Measurements from ENCODE around the gene COX6B2. TPM values are rescaled to one million over a fixed set of nuclear protein-coding genes. Genes with fewer than 3 reads are reported as not detected.
A peak's percentile ranks its signal among the peaks of the same experiment; 100 is the strongest.

Gene COX6B2
- polyA plus RNA-seq, 1 donor = 0.15 TPM

DNA sequence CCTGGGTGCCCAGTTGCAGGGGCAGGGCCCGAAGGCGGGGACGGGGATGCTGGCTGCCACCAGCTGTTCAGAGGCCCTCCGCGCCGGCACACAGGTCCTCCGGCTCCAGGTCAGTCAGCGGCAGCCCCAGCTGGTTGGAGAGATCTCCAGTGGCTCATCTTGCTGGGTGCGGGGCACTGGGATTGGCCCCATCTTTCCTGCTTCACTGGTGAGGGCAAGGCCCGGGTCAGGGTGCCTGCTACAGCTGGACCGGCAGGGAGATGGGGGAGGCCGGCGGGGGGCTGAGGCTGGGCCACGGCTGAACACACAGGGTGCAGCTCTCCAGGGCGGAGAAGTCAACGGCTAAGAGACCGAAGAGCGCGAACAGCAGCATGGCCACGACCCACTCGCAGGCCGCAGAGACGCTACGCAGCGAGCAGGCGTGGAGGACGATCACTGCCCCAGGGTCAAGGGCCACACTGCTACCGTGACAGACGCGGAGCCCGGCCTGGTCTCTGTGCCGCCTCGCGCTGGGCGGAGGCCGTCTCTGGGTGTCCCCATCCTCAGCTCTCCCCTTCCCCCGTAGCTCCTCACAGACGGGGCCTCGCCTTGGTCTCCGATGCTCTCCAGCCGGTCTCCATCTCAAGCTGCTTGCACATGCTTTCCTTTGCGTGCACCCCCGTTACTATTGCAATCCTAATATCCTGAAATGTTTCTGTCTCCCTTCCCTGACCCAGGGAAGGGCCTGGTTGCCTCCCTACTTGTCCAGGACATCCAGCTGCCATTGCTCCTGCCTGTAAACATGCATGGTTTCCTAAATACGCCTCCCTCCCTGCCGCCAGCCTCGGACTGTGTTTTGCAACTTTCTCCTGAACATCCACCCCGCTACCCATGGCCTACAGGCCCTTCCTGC lies 41.7 kb downstream of the COX6B2 start:
- no peak for DNase-seq (ENCODE audit: low read depth)

DNA sequence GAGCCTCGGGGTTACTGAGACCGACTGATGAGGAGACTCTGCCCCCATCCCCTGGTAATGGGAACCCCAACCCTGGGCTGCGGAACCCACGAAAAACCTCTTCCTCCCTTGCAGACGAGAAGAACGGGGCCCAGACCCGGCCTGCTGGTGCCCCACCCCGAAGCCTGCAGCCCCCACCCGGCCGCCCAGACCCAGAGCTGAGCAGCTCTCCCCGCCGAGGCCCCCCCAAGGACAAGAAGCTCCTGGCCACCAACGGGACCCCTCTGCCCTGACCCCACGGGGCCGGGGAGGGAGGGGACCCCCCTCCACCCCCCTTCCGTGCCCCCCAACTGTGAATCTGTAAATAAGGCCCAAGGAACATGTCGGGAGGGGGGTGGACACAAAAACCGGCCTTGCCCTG lies 42.7 kb downstream of the COX6B2 start:
- DNase-seq (ENCODE audit: low read depth) = no peak

DNA sequence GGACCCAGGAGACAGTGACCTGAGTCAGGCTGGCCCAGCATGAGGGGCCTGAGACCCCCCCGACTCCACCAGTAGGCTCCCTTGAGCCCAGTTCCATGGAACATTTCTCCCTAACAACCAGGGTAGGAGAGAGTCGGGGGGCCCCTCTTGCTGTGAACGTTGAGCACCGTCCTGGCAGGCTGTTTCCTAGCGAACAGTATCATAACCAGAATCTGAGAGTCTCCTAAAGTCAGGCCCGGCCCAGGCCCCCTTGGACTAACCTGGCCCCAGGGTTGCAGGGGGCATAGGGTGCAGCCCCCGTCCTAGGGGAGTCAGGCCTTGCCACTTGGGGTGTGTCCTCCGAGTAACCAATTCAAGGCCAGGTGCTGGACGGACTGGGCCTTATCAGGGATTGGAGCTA lies 43.1 kb downstream of the COX6B2 start:
- DNase-seq (ENCODE audit: low read depth) = no peak

DNA sequence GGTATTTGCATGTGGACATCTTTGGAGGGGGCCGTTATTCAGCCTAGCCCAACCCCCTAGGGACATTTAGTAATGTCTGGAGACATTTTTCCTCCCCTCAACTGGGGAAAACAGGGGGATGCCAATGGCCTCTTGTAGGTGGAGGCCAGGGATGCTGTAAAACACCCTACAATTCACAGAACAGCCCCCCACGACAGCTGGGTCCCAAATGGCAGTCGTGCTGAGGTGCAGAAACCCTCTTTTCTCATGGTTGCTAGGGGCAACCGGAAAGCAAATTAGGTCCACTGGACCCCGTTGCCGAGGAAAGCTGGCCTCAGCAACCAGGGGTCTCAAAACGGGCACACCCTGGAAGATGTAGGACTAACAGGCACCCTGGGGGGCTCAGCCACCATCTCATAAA lies 44.0 kb downstream of the COX6B2 start:
- DNase-seq (ENCODE audit: low read depth) = no peak

DNA sequence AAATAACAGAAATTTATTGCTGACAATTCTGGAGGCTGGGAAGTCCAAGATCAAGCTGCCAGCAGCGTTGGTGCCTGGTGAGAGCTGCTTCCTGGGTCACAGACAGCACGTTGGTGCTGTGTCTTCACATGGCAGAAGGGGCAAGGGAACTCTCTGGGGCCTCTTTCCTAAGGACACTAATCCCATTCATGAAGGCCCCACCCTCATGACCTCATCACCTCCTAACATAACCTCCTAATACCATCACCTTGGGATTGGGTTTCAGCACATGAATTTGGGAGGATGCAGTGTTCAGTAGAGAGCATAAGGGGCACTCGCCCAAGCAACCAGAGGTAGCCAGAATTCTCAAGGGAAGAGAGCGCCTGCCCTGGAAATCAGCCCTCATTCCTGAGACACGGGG lies 45.1 kb downstream of the COX6B2 start:
- DNase-seq (ENCODE audit: low read depth) = no peak

DNA sequence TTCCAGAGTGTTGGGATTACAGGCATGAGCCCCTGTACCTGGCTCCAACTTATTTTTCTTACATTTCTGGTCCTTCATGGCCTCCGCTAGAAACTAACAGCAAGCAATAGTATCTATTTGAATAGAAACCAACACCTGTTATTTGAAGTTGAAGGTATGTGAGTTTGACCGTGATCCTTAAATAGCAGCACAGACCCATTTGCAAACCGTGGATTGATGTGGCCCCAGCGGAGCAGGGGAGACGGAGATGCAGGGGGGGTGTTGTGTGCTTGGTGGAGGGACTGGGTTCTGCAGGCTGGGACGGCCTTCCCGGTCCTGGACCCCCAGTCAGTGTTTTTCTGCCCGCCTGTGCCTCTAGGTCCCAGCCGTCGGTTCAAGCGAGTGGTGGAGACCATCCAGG lies 46.2 kb downstream of the COX6B2 start:
- DNase-seq (ENCODE audit: low read depth) = no peak

DNA sequence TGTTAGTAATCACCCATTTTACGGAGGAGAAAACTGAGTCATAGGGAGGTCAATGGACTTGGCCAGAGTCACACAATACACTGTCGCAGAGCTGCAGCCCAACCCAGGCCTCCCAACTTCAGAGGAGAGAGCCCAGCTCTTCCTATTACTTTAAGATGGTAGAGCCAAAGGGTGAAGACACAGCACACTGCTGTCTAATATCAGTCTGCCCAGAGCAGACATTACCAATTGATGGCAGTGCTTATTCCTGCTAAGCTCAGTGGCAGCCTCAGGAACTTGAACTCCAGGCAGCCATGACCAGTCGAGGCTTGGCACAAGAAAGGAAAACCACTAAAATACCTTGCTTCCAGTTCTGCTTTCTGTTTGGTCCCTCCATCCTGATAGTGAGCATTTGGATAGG lies 47.8 kb downstream of the COX6B2 start:
- no peak for DNase-seq (ENCODE audit: low read depth)

DNA sequence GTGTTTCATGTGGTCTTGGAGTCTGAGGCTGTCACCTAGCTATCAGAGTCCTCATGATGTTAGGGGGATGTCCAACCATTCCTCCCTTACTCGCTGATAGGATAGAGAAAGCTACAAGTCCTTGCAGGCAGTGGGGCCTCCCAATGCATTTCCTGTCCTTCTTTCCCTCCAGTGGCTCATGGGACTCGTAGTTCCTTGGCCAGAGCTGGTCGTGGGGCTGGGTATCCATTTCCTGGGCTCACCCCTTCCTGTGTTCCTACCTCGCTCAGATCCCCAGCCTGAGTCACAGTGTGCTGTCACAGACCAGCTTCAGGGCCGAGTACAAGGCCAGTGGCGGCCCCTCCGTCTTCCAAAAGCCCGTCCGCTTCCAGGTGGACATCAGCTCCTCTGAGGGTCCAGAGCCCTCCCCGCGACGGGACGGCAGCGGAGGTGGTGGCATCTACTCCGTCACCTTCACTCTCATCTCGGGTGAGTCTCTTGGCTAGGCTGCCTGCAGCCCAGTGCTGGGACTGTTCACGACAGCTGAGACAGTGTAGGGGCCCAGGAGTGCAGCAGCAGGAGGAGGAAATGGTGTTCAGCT lies 48.4 kb downstream of the COX6B2 start:
- no peak for DNase-seq (ENCODE audit: low read depth)

DNA sequence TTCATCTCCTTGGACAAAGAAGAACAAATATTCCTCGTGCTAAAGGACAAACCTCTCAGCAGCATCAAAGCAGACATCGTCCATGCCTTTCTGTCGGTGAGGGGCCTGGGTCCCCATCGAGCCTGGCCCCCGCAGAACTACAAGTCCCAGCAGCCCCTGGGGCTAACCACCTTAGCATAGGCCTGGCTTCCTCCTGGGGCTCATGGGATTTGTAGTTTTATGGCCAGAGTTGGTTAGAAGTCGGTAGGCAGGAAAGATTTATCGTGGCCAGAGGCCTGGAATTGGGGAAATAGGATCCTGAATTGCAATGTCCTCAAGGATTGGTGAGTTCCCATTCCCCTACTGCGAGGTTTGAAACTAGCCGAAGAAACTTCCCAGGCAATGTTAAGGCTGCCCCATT lies 49.0 kb downstream of the COX6B2 start:
- DNase-seq (ENCODE audit: low read depth) = no peak

DNA sequence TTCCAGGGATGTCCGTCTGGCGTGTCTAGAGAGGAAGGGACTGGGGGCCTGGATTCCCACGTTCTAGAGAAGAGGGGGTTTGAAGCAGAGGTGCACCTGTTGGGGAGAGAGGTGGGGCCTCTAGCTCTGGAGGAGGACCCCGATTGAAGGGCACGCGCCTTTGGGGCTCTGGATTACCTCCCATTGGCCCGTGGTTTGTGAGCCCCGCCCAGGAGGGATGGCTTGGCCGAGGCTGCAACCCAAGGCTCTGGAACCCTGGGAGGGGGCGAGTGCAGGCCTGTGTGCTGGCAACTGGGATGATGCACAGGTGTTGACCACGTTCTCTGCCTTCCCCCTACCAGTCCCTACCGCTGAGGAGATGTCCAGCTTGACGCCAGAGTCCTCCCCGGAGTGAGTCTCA lies 49.5 kb downstream of the COX6B2 start:
- DNase-seq (ENCODE audit: low read depth) = no peak

DNA sequence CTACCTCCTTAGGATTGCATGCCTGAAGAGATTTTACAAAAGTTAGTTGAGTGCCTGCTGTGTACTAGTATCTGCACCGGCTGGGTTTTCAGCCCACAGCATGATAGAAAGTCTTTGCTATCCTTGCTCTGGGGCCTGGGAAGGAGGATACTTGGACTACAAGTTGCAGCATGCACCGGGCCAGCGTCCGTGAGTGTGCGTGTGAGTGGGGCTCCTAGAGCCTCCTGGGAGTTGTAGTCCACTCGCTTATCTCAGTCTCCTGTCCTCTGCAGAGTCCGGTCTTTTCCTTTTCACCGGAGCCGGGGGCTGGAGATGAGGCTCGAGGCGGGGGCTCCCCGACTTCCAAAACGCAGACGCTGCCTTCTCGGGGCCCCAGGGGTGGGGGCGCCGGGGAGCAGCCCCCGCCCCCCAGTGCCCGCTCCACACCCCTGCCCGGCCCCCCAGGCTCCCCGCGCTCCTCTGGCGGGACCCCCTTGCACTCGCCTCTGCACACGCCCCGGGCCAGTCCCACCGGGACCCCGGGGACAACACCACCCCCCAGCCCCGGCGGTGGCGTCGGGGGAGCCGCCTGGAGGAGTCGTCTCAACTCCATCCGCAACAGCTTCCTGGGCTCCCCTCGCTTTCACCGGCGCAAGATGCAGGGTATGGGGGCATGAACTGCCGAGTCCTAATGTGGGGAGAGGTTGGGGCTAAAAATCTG lies 50.1 kb downstream of the COX6B2 start:
- no peak for DNase-seq (ENCODE audit: low read depth)

DNA sequence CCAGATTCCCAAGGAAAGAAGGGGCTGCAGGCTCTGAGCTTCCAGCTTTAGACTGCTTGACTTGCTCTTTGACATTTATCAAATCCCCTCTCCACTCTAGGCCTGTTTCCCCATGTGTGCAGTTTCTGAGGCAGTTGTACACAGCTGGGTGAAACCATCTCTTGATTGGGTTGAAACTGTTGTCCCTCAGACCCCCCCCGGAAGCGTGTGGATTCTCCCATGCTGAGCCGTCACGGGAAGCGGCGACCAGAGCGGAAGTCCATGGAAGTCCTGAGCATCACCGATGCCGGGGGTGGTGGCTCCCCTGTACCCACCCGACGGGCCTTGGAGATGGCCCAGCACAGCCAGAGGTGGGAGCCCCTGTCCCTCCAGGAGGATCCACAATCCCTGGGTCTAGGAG lies 51.0 kb downstream of the COX6B2 start:
- no peak for DNase-seq (ENCODE audit: low read depth)

DNA sequence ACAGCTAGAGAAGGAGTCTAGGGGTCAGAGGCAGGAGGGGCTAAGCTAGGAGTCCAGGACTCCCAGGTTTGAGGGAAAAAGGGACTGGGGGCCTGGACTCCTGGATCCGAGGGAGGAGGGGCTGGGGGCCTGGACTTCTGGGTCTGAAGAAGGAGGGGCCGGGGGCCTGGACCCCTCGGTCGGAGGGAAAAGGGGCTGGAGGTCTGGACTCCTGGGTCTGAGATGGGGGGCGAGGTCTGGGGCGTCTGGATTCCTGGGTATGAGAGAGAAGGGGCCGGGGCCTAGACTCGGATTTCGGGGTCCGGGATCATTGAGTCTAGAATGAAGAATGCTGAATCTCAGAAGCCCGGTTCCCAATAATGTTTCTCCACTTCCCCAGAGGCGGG lies 52.2 kb downstream of the COX6B2 start:
- DNase-seq (ENCODE audit: low read depth) = no peak

DNA sequence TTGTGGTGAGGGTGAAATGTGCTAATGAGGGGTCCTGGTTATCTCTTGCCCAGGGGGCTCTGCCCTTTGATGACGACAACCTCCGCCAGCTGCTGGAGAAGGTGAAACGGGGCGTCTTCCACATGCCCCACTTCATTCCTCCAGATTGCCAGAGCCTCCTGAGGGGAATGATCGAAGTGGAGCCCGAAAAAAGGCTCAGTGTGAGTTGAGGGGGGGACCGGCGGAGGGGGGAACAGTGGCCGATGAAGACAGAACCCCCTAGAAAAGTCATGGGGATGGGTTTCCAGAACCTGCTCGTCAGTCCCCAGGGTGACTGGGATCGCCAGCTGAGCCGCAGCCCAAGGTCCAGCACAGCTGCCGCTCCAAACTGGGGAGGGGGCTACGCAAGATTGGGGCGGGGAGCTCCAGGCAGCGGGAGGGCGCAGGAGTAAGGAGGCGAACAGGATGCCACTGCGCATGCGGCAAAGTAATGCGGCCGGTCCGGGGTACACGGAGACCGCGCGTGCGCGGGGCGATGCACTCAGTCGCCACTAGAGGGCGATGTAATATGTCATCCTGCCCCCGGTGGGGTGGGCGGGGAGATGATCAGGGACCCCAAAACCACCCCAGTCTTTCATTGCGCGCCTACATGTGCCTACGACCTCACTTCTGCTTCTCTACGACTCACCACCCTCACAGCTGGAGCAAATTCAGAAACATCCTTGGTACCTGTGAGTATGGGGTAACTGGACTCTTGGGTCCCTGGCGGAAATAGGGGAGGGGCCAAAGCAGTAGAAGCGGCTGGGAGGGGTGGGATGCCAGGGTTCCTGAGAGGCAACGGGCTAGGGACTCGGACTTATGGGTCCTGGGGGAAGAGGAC lies 52.8 kb downstream of the COX6B2 start:
- DNase-seq (ENCODE audit: low read depth) = peak; percentile 40

DNA sequence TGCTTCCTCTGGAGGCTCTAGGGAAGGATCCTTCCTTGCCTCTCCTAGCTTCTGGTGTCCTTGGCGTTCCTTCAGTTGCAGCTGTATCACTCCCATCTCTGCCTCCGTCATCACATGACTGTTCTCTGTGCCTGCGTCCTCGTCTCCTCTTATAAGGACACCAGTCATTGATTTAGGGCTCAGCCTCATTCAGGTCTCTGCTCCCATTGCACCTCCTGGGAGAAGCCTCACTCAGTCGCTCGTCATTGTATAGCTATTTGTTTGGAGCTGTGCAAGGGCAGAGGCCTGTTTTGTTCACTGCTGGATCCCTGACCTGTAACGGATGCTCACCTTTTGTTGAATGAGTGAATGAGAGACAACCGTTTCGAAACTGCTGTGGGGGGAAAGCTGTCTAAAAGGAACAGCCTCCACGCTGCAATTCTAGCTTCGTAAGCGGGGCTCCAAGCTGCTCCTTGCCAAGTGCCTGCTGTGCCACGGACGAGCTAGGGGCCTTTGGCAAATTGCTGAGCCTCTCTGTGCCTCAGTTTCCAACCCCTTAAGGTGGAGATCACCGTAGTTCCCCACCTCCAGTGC lies 53.5 kb downstream of the COX6B2 start:
- DNase-seq (ENCODE audit: low read depth) = no peak

DNA sequence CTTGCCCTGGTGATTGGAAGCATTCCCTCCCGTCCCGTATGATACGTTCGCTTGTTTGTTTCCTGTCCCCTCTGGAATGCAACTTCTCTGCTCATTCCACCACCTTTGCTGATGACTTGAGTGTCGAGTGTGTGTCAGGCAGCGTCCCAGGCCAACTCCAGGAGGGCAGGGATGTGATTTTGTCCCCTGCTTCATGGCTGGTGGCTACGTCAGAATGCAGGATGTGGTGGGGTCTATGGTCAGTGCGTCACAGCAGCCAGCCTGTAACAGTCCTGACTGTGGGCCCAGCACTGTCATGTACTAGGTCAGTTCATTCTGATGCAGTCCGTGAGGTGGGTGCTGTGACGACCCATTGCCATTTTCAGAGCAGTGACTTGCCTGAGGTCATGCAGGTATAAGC lies 54.5 kb downstream of the COX6B2 start:
- no peak for DNase-seq (ENCODE audit: low read depth)

Other genes with a start within 250 kb of the COX6B2 start
- 78.0 TPM for gene PPP1R12C, start 237.1 kb downstream of the COX6B2 start, polyA plus RNA-seq (ENCODE audit: insufficient read length)
- gene TNNT1, start 205.5 kb downstream of the COX6B2 start, polyA plus RNA-seq (ENCODE audit: insufficient read length) = 742 TPM
- 3.2 TPM for gene TNNI3, start 197.0 kb downstream of the COX6B2 start, polyA plus RNA-seq (ENCODE audit: insufficient read length)
- gene DNAAF3, start 188.1 kb downstream of the COX6B2 start, polyA plus RNA-seq (ENCODE audit: insufficient read length) = 0.92 TPM
- not detected for gene SYT5, start 174.4 kb downstream of the COX6B2 start, polyA plus RNA-seq (ENCODE audit: insufficient read length)
- 0.11 TPM for gene PTPRH, start 145.2 kb downstream of the COX6B2 start, polyA plus RNA-seq (ENCODE audit: insufficient read length)
- gene TMEM86B, start 126.0 kb downstream of the COX6B2 start, polyA plus RNA-seq (ENCODE audit: insufficient read length) = 2.8 TPM
- 26.7 TPM for gene PPP6R1, start 95.7 kb downstream of the COX6B2 start, polyA plus RNA-seq (ENCODE audit: insufficient read length)
- gene HSPBP1, start 74.6 kb downstream of the COX6B2 start, polyA plus RNA-seq (ENCODE audit: insufficient read length) = 25.6 TPM
- 7.4 TPM for gene BRSK1, start 70.7 kb downstream of the COX6B2 start, polyA plus RNA-seq (ENCODE audit: insufficient read length)
- gene TMEM150B, start 29.4 kb downstream of the COX6B2 start, polyA plus RNA-seq (ENCODE audit: insufficient read length) = 1.00 TPM
- 27.5 TPM for gene KMT5C, start 14.8 kb downstream of the COX6B2 start, polyA plus RNA-seq (ENCODE audit: insufficient read length)
- gene GARIN5B, start 8.5 kb upstream of the COX6B2 start, polyA plus RNA-seq (ENCODE audit: insufficient read length) = not detected
- 0.40 TPM for gene IL11, start 15.7 kb upstream of the COX6B2 start, polyA plus RNA-seq (ENCODE audit: insufficient read length)
- gene TMEM190, start 22.1 kb upstream of the COX6B2 start, polyA plus RNA-seq (ENCODE audit: insufficient read length) = not detected
- gene TMEM238, start 29.6 kb upstream of the COX6B2 start, polyA plus RNA-seq (ENCODE audit: insufficient read length) = 0.23 TPM
- gene RPL28, start 31.2 kb upstream of the COX6B2 start, polyA plus RNA-seq (ENCODE audit: insufficient read length) = 1,731 TPM
- gene UBE2S, start 53.1 kb upstream of the COX6B2 start, polyA plus RNA-seq (ENCODE audit: insufficient read length) = 41.0 TPM
- 0.14 TPM for gene SHISA7, start 88.6 kb upstream of the COX6B2 start, polyA plus RNA-seq (ENCODE audit: insufficient read length)
- 36.2 TPM for gene ISOC2, start 106.9 kb upstream of the COX6B2 start, polyA plus RNA-seq (ENCODE audit: insufficient read length)
- not detected for gene C19orf85, start 110.0 kb upstream of the COX6B2 start, polyA plus RNA-seq (ENCODE audit: insufficient read length)
- 4.1 TPM for gene ZNF628, start 121.9 kb upstream of the COX6B2 start, polyA plus RNA-seq (ENCODE audit: insufficient read length)
- gene NAT14, start 130.5 kb upstream of the COX6B2 start, polyA plus RNA-seq (ENCODE audit: insufficient read length) = 27.0 TPM
- 17.3 TPM for gene SSC5D, start 133.7 kb upstream of the COX6B2 start, polyA plus RNA-seq (ENCODE audit: insufficient read length)
- 3.1 TPM for gene SBK2, start 182.4 kb upstream of the COX6B2 start, polyA plus RNA-seq (ENCODE audit: insufficient read length)
- not detected for gene SBK3, start 190.8 kb upstream of the COX6B2 start, polyA plus RNA-seq (ENCODE audit: insufficient read length)
- gene ZNF579, start 226.1 kb upstream of the COX6B2 start, polyA plus RNA-seq (ENCODE audit: insufficient read length) = 12.0 TPM
- 11.1 TPM for gene FIZ1, start 244.8 kb upstream of the COX6B2 start, polyA plus RNA-seq (ENCODE audit: insufficient read length)
- gene ZNF524, start 245.6 kb upstream of the COX6B2 start, polyA plus RNA-seq (ENCODE audit: insufficient read length) = 10.0 TPM